Urothelium cell line (cell line): ENCODE results near the gene SLC37A1.

Experiments
- DNase-seq: peaks from one replicate; pipeline ENCODE4 v3.0.0; 2011; ENCODE audit warnings: low spot score, mixed read lengths
- FAIRE-seq: peaks from 2 replicates; lab custom pipeline; 2011; peaks lifted over from hg19 to GRCh38; lab: Jason Lieb, UNC

SLC37A1 gene

DNA sequence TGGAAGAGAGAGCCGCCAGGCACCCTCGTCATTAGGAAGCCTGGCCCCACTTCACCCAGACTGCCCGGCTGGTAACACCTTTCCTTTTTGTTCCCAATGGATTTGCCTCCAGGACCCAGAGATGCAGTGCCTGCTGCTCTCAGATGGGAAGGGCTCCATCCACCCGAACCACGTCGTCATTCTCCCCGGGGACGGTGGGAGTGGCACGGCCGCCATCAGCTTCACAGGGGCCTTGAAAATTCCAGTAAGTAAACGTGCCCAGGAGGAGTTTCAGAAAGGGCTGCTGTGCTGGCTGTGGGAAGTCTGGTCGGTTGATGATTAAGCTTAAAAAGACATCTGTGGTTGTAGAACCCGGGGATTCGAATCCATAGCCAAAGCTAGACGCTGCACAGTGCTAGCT is 45.2 kb downstream of the SLC37A1 start:
- FAIRE-seq (no peak), DNase-seq (no peak)

GRCh38 chr21:42559326-42559725 is 45.7 kb downstream of the SLC37A1 start:
- FAIRE-seq = no peak
- no peak for DNase-seq

GRCh38 chr21:42560517-42561179 is 47.0 kb downstream of the SLC37A1 start:
- no peak for DNase-seq
- no peak for FAIRE-seq

DNA sequence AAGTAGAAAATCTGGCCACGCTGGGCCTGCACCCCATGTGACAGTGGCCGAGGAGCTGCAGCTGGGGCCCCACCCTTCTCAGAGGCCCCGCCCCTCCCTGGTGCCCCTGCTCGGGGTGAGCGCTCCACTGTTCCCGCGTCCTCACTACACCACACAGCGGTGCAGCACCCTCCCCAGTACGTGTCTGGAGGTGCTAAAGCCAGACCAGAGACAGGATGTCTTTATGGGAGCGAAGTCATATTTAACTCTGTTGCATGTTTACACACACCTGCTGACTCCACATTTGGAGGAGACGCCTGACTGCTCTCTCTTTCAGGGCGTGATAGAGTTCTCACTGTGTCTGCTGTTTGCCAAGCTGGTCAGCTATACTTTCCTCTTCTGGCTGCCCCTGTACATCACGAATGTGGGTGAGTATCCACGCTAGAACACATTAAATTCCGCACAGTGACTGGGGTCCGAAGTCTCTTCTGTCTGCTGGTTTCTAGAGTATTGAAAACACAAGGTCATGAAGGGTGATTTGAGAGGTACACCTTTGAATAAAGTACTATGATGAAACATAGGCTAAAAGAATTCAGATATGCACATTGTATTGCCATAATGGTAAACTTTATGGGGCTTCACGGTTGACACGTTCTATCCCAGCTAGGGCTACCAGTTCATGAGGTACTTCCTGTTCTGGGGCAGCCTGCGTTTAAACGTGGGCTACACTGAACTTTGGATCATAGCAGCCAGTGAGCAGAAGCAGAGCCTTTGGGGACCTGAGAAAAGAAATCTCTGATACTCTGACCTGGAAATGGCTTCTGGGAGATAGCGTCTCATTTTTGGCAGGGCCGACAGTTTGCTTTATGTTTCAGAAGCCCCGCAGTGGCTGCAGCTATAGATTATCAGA is 48.4 kb downstream of the SLC37A1 start:
- DNase-seq (no peak), FAIRE-seq (no peak)

DNA sequence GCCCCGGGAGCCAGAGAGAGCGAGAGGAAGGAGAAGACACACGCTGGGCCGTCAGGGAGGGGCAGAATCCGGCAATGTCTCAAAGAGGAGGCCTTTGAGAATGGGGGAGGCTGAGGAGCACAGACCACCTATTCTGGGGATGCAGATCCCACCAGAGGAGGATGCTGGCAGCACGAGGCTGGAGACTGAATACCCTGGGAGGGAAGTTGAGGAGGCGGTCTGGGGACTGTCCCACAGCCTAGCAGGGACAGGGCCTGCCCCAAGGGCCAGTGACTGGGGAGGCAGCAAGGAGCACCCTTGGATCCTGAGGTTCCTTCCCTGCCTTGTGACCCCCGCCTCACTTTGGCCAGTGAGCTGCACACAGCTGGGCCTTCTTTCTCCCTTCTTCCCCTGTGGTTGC is 49.2 kb downstream of the SLC37A1 start:
- FAIRE-seq (no peak), DNase-seq (no peak)

DNA sequence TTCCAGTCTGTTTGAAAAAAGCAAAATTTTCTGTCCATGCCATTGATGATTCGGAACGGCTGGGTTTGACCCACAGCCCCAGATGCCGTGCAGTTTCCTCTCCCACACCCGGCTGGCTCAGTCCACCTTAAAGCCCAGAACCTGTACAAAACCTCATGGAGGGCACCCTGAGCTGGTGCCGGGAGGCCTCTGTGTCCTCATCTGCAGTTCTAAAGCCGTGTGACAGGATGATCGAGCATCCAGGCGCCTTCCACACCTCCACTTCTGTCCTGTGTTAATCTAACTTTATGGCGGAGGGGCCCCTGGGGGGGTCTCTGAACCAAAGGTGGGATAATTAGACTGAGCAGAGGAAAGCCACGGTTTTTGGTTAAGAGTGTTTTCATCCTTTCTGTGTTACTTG is 49.6 kb downstream of the SLC37A1 start:
- FAIRE-seq (no peak), DNase-seq (no peak)

- FAIRE-seq (no peak), DNase-seq (no peak)
Observed at GRCh38 chr21:42563686-42564085, 50.0 kb downstream of the SLC37A1 start.

DNA sequence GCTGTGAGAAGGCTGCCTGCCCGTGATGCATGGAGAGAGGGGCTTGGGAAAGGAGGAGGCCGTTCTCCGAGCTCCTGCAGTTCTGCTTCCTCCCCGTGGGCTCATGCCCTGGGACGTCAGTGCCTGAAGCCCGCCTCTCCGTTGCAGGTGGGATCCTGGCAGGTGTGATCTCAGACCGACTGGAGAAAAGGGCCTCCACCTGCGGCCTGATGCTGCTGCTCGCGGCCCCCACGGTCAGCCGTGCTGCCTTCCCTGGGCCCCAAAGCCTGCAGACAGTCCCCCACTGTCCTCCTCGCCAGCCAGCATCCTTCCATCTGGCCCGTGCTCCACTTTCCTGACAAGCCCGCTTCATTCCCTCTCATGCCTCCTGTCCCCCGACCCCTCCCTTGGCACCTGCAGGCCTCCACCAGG is 50.9 kb downstream of the SLC37A1 start:
- no peak for DNase-seq
- no peak for FAIRE-seq

- no peak for FAIRE-seq
Observed at GRCh38 chr21:42565206-42565810, 51.7 kb downstream of the SLC37A1 start.

DNA sequence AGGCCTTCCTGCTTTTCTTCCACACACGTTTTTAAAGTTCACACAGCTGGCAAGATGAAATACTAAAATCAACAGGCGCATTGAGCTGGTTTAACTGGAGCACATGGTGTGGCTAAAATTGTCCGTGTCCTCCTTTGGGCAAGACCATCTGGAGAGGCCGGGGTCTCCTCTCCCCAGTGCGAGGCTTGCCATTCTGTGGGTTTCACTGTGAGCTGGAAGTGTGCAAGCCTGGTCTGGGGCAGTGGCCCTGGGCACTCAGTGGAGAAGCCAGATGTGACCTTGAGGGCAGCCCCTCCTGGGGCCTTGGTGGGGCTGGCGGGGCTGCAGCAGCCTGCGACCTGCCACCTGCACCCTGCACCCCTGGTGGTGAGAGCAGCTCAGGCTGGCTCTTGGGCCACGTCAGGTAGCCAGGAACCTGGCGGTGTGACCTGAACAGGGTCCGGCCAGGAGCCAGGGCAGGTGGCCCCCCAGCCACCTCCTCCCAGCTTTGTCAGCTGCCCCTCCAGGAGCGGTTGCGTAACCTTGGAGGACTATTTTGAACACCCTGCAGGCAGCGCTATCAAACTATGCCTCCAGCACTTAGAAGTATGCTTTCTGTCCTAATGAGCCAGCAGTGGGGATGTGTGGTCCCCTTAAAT is 52.4 kb downstream of the SLC37A1 start:
- no peak for FAIRE-seq

More at GRCh38 chr21:42565206-42565810, 51.7 kb downstream of the SLC37A1 start:
- DNase-seq = no peak

DNA sequence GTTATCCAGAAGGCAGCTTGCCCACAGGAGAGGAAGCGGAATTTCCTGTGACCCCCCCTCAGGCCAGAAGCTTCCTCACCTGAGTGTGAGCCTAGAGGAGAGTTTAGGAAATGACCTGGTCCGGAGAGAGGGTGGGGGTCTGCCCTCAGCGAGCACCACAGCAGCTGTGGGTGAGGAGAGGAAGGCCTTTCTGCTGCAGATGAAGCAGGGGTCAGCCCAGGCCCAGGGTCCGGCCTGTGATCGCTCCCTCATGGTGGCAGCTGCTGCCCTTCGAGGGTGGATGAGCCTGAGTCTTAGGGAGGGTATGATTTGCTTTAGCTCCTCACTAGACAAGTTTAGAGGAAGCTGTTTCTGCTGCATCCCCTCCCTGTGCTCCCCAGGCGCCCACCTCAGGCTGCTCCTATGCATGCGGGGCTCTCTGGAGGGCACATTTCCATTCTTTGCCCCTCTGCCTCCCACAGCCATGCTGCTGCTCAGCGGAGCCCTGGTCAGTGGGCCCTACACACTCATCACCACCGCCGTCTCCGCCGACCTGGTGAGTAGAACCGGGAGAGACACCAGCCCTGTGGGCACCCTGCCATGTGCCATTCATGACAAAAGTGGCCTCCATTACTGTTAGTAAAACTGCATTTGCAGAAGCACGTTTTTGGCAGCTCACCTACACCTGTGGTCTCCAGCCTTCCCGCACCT is 53.0 kb downstream of the SLC37A1 start:
- DNase-seq (no peak), FAIRE-seq (no peak)

More for the DNA sequence above, 52.4 kb downstream of the SLC37A1 start:
- DNase-seq = no peak

DNA sequence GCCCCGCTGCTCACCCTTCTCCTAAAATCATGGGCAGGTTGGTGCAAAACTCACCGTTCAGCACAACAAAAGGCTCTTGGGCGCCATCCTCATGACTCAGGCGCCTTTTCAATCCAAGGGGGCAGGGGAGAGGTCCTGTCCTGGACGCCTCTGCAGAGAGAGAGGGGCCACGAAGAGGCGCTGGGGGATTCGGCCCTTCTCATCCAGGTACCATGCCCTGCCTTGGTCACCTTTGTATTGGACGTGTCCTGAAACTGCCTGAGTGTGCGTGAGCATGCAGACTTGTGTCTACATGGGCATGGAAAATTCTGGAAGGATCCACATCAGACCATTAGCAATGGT is 53.5 kb downstream of the SLC37A1 start:
- FAIRE-seq (no peak), DNase-seq (no peak)

DNA sequence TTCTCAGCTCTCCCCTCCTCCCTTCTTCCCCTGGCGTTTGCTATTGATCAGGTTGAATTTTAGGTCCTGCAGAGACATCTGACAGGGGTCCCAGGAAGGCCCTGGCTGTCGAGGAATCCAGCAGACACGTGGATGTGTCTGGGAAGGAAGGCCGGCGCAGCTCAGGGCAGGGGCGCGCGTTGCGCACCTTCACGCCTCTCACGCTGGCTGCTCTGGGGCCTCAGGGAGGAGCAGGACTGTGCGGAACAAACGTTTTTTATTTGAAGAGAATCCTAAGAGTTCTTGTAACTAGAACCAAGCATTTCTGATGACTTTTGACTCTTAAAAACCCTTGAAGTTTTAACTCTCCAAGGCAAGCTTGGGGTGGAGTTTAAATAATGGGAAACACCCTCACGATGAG is 54.2 kb downstream of the SLC37A1 start:
- FAIRE-seq = no peak

DNA sequence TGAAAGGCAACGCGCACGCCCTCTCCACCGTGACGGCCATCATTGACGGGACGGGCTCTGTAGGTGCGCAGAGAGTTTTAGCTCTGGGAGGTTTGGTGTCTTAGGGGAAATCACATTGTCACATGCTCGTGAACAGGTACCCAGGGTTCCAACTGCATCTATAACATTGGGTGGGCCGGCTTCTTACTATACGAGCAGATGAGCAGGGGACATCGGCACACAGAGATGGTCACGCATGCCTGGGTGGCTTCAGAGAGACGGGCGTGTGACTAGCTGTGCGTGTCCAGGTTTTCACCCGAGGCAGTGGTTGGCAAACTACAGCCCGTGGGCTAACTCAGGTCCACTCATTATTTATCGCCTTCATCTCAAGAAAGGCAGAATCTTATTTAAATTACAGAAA is 54.7 kb downstream of the SLC37A1 start:
- FAIRE-seq = no peak
- DNase-seq = no peak

More for the DNA sequence above, 54.2 kb downstream of the SLC37A1 start:
- no peak for DNase-seq

DNA sequence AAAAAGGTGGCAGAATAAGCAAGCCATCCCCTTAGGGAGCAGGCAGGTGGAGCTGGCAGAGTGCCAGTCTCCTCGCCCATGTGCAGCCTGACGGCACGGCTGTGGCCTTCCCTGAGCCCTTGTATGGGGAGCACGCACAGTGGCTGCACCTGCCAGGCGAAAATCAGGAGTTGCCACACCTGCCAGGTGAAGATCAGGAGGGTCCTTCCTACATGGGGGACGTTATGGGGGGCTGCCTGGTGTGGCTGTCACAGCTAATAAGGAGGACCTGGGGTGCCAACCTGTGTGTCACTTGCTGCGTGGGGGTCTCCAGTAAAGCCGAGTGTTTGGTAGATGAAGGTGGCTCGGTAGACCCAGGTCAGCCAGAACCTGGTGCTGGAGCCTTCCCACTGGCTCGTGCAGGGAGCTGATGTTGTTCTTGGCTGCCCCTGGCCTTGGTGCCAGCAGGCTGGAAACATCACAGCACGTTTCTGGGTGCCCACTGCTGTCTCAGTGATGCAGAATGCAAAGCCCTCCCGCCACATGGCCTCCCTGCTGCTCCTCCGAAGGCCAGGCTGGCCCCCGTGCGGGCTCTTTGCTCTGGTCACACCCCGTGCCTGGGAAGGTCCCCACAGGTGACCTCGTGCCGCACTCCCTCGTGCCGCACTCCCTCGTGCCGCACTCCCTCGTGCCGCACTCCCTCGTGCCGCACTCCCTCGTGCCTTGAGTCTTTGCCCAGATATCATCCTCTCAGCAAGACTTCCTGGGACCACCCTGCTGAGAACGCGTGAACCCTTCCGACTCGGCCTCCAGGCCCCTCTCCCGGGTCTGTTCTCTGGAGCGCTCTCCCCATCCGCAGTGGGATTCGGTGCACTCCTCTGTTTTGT is 55.4 kb downstream of the SLC37A1 start:
- FAIRE-seq (no peak), DNase-seq (no peak)

GRCh38 chr21:42569732-42570301 is 56.2 kb downstream of the SLC37A1 start:
- FAIRE-seq (no peak), DNase-seq (no peak)

- DNase-seq (no peak), FAIRE-seq (no peak)
Observed at GRCh38 chr21:42570362-42570761, 56.7 kb downstream of the SLC37A1 start.

- FAIRE-seq = no peak
- DNase-seq = no peak
Observed at GRCh38 chr21:42570841-42571387, 57.3 kb downstream of the SLC37A1 start.
